OCI-LY7 (cell line): Measurements from ENCODE around the gene PHAF1. TPM values are rescaled to one million over a fixed set of nuclear protein-coding genes. Genes with fewer than 3 reads are reported as not detected.

ENCODE experiments used
- BruUV-seq: library from RNA; stranded (reverse); fragments of 400-500 nt; replicated peaks from 2 replicates; lab custom pipeline; 2021; lab: Mats Ljungman, UMichigan
- CTCF ChIA-PET: fragments of 300-600 bp; sonication (Branson Sonifier 250); formaldehyde crosslinking; loops from one replicate; lab custom pipeline; 2022; ENCODE audit warnings: antibody characterized with exemption; ENCODE audit not compliant: unreplicated experiment; lab: Charles Lee
- POLR2A ChIA-PET: fragments of 300-600 bp; sonication (Branson Sonifier 250); formaldehyde crosslinking; loops from one replicate; lab custom pipeline; 2022; ENCODE audit warnings: antibody characterized with exemption; lab: Charles Lee
- DNase-seq: peaks from one replicate; pipeline ENCODE4 v3.0.0-alpha.2; 2015; ENCODE audit warnings: low spot score
- H2AFZ ChIP-seq: fragments of 200-600 bp; sonication (generic), shearing (Covaris generic); 2 replicates; pipeline ENCODE4 v1.6.1; 2014; ENCODE audit warnings: mild to moderate bottlenecking, antibody characterized with exemption, low read length, moderate library complexity
- H3K27ac ChIP-seq: fragments of 200-600 bp; sonication (generic); 2 replicates; pipeline ENCODE4 v1.5.1; 2014; ENCODE audit warnings: mixed run types, low read depth, mild to moderate bottlenecking, moderate library complexity, low read length, inconsistent platforms; ENCODE audit not compliant: poor library complexity, severe bottlenecking
- H3K36me3 ChIP-seq: fragments of 200-600 bp; sonication (generic); 2 replicates; pipeline ENCODE4 v1.6.1; 2014; ENCODE audit warnings: mild to moderate bottlenecking, antibody characterized with exemption, low read length, moderate library complexity, mixed read lengths; ENCODE audit not compliant: insufficient read depth
- H3K4me1 ChIP-seq: fragments of 200-600 bp; sonication (generic); 2 replicates; pipeline ENCODE4 v1.5.1; 2014; ENCODE audit warnings: mild to moderate bottlenecking, low read length; ENCODE audit not compliant: insufficient read depth, poor library complexity, severe bottlenecking
- H3K4me2 ChIP-seq: fragments of 200-600 bp; sonication (generic); 2 replicates; pipeline ENCODE4 v1.6.1; 2014; ENCODE audit warnings: mild to moderate bottlenecking, low read length
- H3K4me3 ChIP-seq: fragments of 200-600 bp; sonication (generic); 2 replicates; pipeline ENCODE4 v1.5.1; 2014; ENCODE audit warnings: mild to moderate bottlenecking, low read depth, low read length; ENCODE audit not compliant: poor library complexity, severe bottlenecking
- H3K79me2 ChIP-seq: fragments of 200-600 bp; sonication (generic); 2 replicates; pipeline ENCODE4 v1.6.1; 2016; ENCODE audit warnings: low read depth, mild to moderate bottlenecking, low read length, moderate library complexity, mixed read lengths; ENCODE audit not compliant: insufficient read depth
- H3K9me2 ChIP-seq: fragments of 200-600 bp; sonication (generic); 2 replicates; pipeline ENCODE4 v1.6.1; 2016; ENCODE audit warnings: mild to moderate bottlenecking, low read length, mixed read lengths; ENCODE audit not compliant: insufficient read depth
- H3K9me3 ChIP-seq: fragments of 200-600 bp; sonication (generic); 2 replicates; pipeline ENCODE4 v1.6.1; 2014; ENCODE audit warnings: mild to moderate bottlenecking, mixed run types, low read length, mixed read lengths
- H4K20me1 ChIP-seq: fragments of 200-600 bp; sonication (generic); 2 replicates; pipeline ENCODE4 v1.6.1; 2014; ENCODE audit warnings: mild to moderate bottlenecking, antibody characterized with exemption, low read length, moderate library complexity, mixed read lengths; ENCODE audit not compliant: insufficient read depth
- CTCF ChIP-seq: fragments of 200-600 bp; sonication (generic); conservative IDR thresholded peaks from 2 replicates; pipeline ENCODE4 v1.5.1; 2014; ENCODE audit warnings: mild to moderate bottlenecking, antibody characterized with exemption, low read length, moderate library complexity, mixed read lengths
- EZH2phosphoT487 ChIP-seq: fragments of 200-600 bp; sonication (generic); IDR thresholded peaks from 2 replicates; pipeline ENCODE4 v1.6.1; 2018; ENCODE audit warnings: low read depth, borderline replicate concordance, mild to moderate bottlenecking, mixed run types, antibody characterized with exemption, low read length, moderate library complexity, mixed read lengths
- intact Hi-C: fragments of 100-400 bp; cut with micrococcal nuclease; formaldehyde crosslinking; loops from one replicate; pipeline ENCODE4 v1.10.0; 2022; ENCODE audit not compliant: unreplicated experiment
- total RNA-seq, 2 experiments: library from RNA; depleted of rRNA in 1 of 2; stranded (reverse); fragments of >200 nt in 1 of 2; shearing (Covaris generic) in 1 of 2; gene quantifications; 2 replicates each; pipeline ENCODE4 v1.2.3, GENCODE V29; 2014 to 2022

Gene PHAF1
- total RNA-seq, 2 experiments from 2014 or later: 13.9 to 16.8 TPM

- Histone ChIP-seq H2AFZ (no peak overlapping the region), H3K79me2 (no peaks in the 10 kb centered on the region), H3K9me2 (no peaks in the 10 kb centered on the region), H3K36me3 (peaks cover 78% of the 10 kb centered on the region), H3K27ac (no peak overlapping the region), H3K4me3 (no peak overlapping the region), H3K4me2 (no peak overlapping the region), H4K20me1 (no peaks in the 10 kb centered on the region), H3K4me1 (no peaks in the 10 kb centered on the region), H3K9me3 (no peaks in the 10 kb centered on the region)
- intact Hi-C loops: no loop called here
- TF ChIP-seq EZH2phosphoT487 (no peak), CTCF (no peak)
- no peak for DNase-seq
- ChIA-PET POLR2A (no interaction called here), CTCF (no interaction called here)
- BruUV-seq: no TSS peak
Measured at GRCh38 chr16:67145746-67146145, 36.0 kb downstream of the PHAF1 start.

GRCh38 chr16:67146523-67147357 is 37.0 kb downstream of the PHAF1 start:
- H3K27ac ChIP-seq: no peak overlapping the region
- POLR2A ChIA-PET: no interaction called here
- H3K4me2 ChIP-seq: no peak overlapping the region
- no peak overlapping the region for H3K4me3 ChIP-seq
- H3K79me2 ChIP-seq: no peaks in the 10 kb centered on the region
- H3K9me2 ChIP-seq: no peaks in the 10 kb centered on the region
- no peak overlapping the region for H2AFZ ChIP-seq
- CTCF ChIA-PET: no interaction called here
- no peaks in the 10 kb centered on the region for H3K4me1 ChIP-seq
- TF ChIP-seq EZH2phosphoT487 (no peak), CTCF (peak; percentile 38; the same call in 1 of the 2 replicates)
- BruUV-seq: no TSS peak
- H3K9me3 ChIP-seq: no peaks in the 10 kb centered on the region
- no peaks in the 10 kb centered on the region for H4K20me1 ChIP-seq
- peaks cover 68% of the 10 kb centered on the region for H3K36me3 ChIP-seq
- intact Hi-C loops: no loop called here
- no peak for DNase-seq
